Measurements from ENCODE around the gene TMTC2.

- no peak for TF ChIP-seq CTCF (IDR thresholded peaks at IDR 0.05)
- TF ChIP-seq POLR2A (IDR thresholded peaks at IDR 0.05): no peak
These were observed 41.2 kb downstream of the TMTC2 start for GRCh38 chr12:82727886-82728285.
